Caco-2 (cell line): ENCODE measurements around the gene CDS1. TPM values are rescaled to one million over a fixed set of nuclear protein-coding genes. Genes with fewer than 3 reads are reported as not detected.

Experiments
- BruUV-seq: library from RNA; stranded (reverse); fragments of 400-500 nt; replicated peaks from 2 replicates; lab custom pipeline; 2021; lab: Mats Ljungman, UMichigan
- CTCF ChIA-PET: fragments of 300-600 bp; sonication (Branson Sonifier 250); formaldehyde crosslinking; loops from one replicate; lab custom pipeline; 2022; ENCODE audit warnings: antibody characterized with exemption; lab: Charles Lee
- POLR2A ChIA-PET: fragments of 300-600 bp; sonication (Branson Sonifier 250); formaldehyde crosslinking; loops from one replicate; lab custom pipeline; 2022; ENCODE audit warnings: antibody characterized with exemption; lab: Charles Lee
- DNase-seq, 2 experiments: peaks; one replicate each; pipeline versions ENCODE4 v3.0.0 to v3.0.0-alpha.2; 2020 to 2022
- H3K27me3 ChIP-seq: replicated peaks from 2 replicates; pipeline ENCODE4 v1.6.0; 2011; ENCODE audit warnings: low read length; ENCODE audit not compliant: control insufficient read depth, insufficient read depth
- H3K36me3 ChIP-seq: 2 replicates; pipeline ENCODE4 v1.5.1; 2011; ENCODE audit warnings: low read length; ENCODE audit not compliant: control insufficient read depth, insufficient read depth
- H3K4me1 ChIP-seq: fragments of 250-450 bp; sonication (Bioruptor Pico); 2 replicates; pipeline ENCODE4 v1.5.1; 2020; ENCODE audit warnings: mild to moderate bottlenecking
- H3K4me3 ChIP-seq: 2 replicates; pipeline ENCODE4 v1.5.1; 2011; ENCODE audit warnings: low read depth, mild to moderate bottlenecking, control low read depth, low read length
- H3K9me3 ChIP-seq: fragments of 250-450 bp; sonication (Bioruptor Pico); 2 replicates; pipeline ENCODE4 v1.5.1; 2020; ENCODE audit warnings: mild to moderate bottlenecking, moderate library complexity
- H3K27ac Mint-ChIP-seq: one replicate; pipeline ENCODE4 v1.8.0; 2022; ENCODE audit warnings: mixed read lengths; ENCODE audit not compliant: unreplicated experiment
- H3K27me3 Mint-ChIP-seq: one replicate; pipeline ENCODE4 v1.8.0; 2022; ENCODE audit warnings: mixed read lengths; ENCODE audit not compliant: insufficient read depth, unreplicated experiment
- H3K36me3 Mint-ChIP-seq: one replicate; pipeline ENCODE4 v1.8.0; 2022; ENCODE audit warnings: mild to moderate bottlenecking, mixed read lengths; ENCODE audit not compliant: insufficient read depth, unreplicated experiment
- H3K4me1 Mint-ChIP-seq: one replicate; pipeline ENCODE4 v1.8.0; 2022; ENCODE audit warnings: low read depth, mixed read lengths; ENCODE audit not compliant: unreplicated experiment
- H3K4me3 Mint-ChIP-seq: one replicate; pipeline ENCODE4 v1.8.0; 2022; ENCODE audit warnings: mild to moderate bottlenecking, moderate library complexity, mixed read lengths; ENCODE audit not compliant: unreplicated experiment
- H3K9me3 Mint-ChIP-seq: one replicate; pipeline ENCODE4 v1.8.0; 2022; ENCODE audit warnings: mixed read lengths; ENCODE audit not compliant: unreplicated experiment
- CTCF ChIP-seq, 2 experiments: fragments of 200-600 bp in 1 of 2; IDR thresholded peaks; 1 replicate in 1 of 2; 2 replicates in 1 of 2; pipeline versions ENCODE4 v1.5.1 to v1.8.0; 2011 to 2022; ENCODE audit warnings: antibody characterized with exemption in 1 of 2, control low read depth in 1 of 2, inconsistent platforms in 1 of 2, low read depth in 1 of 2, low read length in 1 of 2, mild to moderate bottlenecking in 1 of 2, moderate library complexity in 1 of 2; ENCODE audit not compliant: insufficient read depth in 1 of 2, severe bottlenecking in 1 of 2, unreplicated experiment in 1 of 2
- intact Hi-C: fragments of 100-400 bp; cut with micrococcal nuclease; formaldehyde crosslinking; loops from one replicate; pipeline ENCODE4 v1.10.0; 2022; ENCODE audit not compliant: unreplicated experiment
- total RNA-seq: library from RNA; stranded (reverse); gene quantifications from 2 replicates; pipeline ENCODE4 v1.2.3, GENCODE V29; 2022

The CDS1 gene
- total RNA-seq, 1 experiment from 2014 or later = 18.1 TPM

DNA sequence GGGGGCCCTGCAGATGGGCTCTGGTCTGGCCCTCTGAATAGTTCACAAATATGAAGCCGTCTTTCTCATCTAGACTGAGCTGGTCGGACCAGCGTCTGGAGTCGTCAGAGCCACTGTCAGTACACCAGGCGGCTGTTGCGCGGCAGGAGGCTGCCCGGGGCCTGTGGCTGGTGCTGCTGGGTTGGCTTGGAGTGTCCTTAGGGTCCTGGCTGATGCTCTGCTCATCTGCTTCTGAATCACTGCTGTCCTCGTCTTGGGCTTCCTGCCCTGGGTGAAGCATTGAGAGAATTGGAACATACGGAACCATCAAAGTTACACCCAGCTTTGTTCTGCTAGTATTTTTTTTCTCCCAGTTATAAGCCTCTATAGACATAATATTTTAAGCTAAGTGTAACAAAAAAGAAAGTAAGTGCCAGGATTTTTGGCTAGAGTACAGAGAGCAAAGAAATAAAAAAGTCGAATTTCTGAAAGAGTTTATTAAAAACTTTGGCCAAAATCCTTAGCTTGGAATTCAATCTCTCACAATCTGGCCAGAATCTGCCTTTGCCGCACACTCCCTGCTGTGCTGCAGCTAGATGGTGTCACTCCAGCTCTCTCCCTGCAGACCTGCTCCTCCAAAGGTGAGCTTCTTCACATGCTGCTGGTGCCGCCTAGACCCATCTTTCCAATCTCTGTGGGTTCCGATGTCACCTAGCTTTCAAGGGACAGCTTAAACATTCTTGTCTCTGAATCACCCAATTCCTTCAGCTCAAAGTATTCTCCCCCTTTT is 96.2 kb downstream of the CDS1 start:
- Mint-ChIP-seq H3K36me3 (peaks cover 67% of the 10 kb centered on the region), H3K27me3 (no peaks in the 10 kb centered on the region), H3K9me3 (no peaks in the 10 kb centered on the region), H3K4me3 (no peak overlapping the region), H3K27ac (no peak overlapping the region), H3K4me1 (no peaks in the 10 kb centered on the region)
- ChIA-PET CTCF (no interaction called here), POLR2A (no interaction called here)
- no peak for DNase-seq
- Histone ChIP-seq H3K36me3 (no peaks in the 10 kb centered on the region; the same call in none of the 2 replicates), H3K27me3 (no peaks in the 10 kb centered on the region), H3K9me3 (no peaks in the 10 kb centered on the region), H3K4me3 (no peak overlapping the region), H3K4me1 (peaks cover 11% of the 10 kb centered on the region)
- BruUV-seq = no TSS peak
- intact Hi-C loops = no loop called here
- no peak for TF ChIP-seq CTCF (IDR thresholded peaks at IDR 0.05; ENCODE audit: insufficient read depth in 1 of 2, low read depth in 1 of 2, low read length in 1 of 2, severe bottlenecking in 1 of 2, unreplicated experiment in 1 of 2)

GRCh38 chr4:84680956-84681355 is 98.0 kb downstream of the CDS1 start:
- Mint-ChIP-seq H3K4me1 (no peaks in the 10 kb centered on the region), H3K36me3 (peaks cover 61% of the 10 kb centered on the region)
- no peaks in the 10 kb centered on the region; the same call in 1 of the 2 replicates for H3K36me3 ChIP-seq

More at GRCh38 chr4:84680956-84681355, 98.0 kb downstream of the CDS1 start:
- BruUV-seq = no TSS peak
- Histone ChIP-seq H3K4me1 (peaks cover 11% of the 10 kb centered on the region), H3K9me3 (no peaks in the 10 kb centered on the region), H3K4me3 (no peak overlapping the region), H3K27me3 (no peaks in the 10 kb centered on the region)
- DNase-seq = no peak
- H3K9me3 Mint-ChIP-seq = no peaks in the 10 kb centered on the region
- no peaks in the 10 kb centered on the region for H3K27me3 Mint-ChIP-seq
- no peak overlapping the region for H3K27ac Mint-ChIP-seq
- no peak for TF ChIP-seq CTCF (IDR thresholded peaks at IDR 0.05; ENCODE audit: insufficient read depth in 1 of 2, low read depth in 1 of 2, low read length in 1 of 2, severe bottlenecking in 1 of 2, unreplicated experiment in 1 of 2)
- intact Hi-C loops = no loop called here
- ChIA-PET POLR2A (no interaction called here), CTCF (no interaction called here)
- H3K4me3 Mint-ChIP-seq = no peak overlapping the region
